Ishikawa (cell line): ENCODE data around the gene COL24A1.

ENCODE experiments used
- CEBPB ChIP-seq: IDR thresholded peaks from 2 replicates; pipeline ENCODE4 v1.6.1; 2012
- EP300 ChIP-seq: IDR thresholded peaks from 2 replicates; pipeline ENCODE4 v1.6.1; 2012; ENCODE audit warnings: borderline replicate concordance
- FOXM1 ChIP-seq: IDR thresholded peaks from 2 replicates; pipeline ENCODE4 v1.6.1; 2012; ENCODE audit warnings: low read depth, borderline replicate concordance
- REST ChIP-seq: IDR thresholded peaks from 2 replicates; pipeline ENCODE4 v1.6.1; 2012; ENCODE audit warnings: low read depth, mild to moderate bottlenecking
- TAF1 ChIP-seq: IDR thresholded peaks from 2 replicates; pipeline ENCODE4 v1.6.1; 2012; ENCODE audit warnings: low read depth, mild to moderate bottlenecking
- TCF12 ChIP-seq: IDR thresholded peaks from 2 replicates; pipeline ENCODE4 v1.6.1; 2012; ENCODE audit warnings: low read depth
- TEAD4 ChIP-seq: IDR thresholded peaks from 2 replicates; pipeline ENCODE4 v1.6.1; 2012
- USF1 ChIP-seq: IDR thresholded peaks from 2 replicates; pipeline ENCODE4 v1.6.1; 2012
- YY1 ChIP-seq: IDR thresholded peaks from 2 replicates; pipeline ENCODE4 v1.6.1; 2012; ENCODE audit warnings: low read depth

- TF ChIP-seq EP300 (no peak), YY1 (no peak), REST (no peak), TCF12 (no peak), USF1 (no peak), TAF1 (no peak), FOXM1 (no peak), TEAD4 (no peak), CEBPB (no peak)
Observed at GRCh38 chr1:85689775-85690404, 466.7 kb downstream of the COL24A1 start.
